ENCODE measurements around the gene NGB. TPM values are rescaled to one million over a fixed set of nuclear protein-coding genes. Genes with fewer than 3 reads are reported as not detected.

Gene NGB
- total RNA-seq, 4 donors from 2014 or later, result 2.7 to 4.6 (median 3.6) TPM

DNA sequence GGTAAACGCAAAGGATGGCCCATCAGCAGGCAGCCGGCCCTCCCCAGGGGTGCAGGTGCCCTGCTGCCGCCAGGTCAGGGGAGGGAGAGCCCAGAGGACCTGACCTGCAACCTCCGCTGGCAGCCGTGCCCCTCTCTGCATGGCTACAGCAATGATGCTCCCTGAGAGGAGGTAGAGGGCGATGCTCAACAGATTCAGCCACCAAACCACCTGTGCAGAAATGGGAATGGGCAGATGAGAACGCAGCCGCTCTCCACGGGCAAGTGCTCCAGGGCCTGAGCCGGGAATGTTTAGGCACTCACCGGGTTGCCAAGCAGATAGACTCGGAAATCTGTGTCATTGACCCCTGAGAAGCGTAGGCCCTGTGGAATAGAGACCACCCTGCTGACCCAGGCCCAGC is 8.7 kb upstream of the NGB start:
- Histone ChIP-seq H3K27ac (replicated peaks in 1 of 4) (no peak overlapping the region), H3K36me3 (peaks cover 63 to 87% (median 86%) of the 10 kb centered on the region in 4 donors), H3K27me3 (no peaks in the 10 kb centered on the region), H3K4me1 (no peaks in the 10 kb centered on the region), H3K4me3 (no peak overlapping the region), H3K9me3 (no peaks in the 10 kb centered on the region)
- 89% methylated on average over 7 of the region's 13 CpGs for WGBS
- intact Hi-C loops (cut with DNase I), result no loop called here
- DNase-seq (ENCODE audit: extremely low spot score), result no peak
- TF ChIP-seq POLR2A (IDR thresholded peaks at IDR 0.05; ENCODE audit: low read depth) (no peak), POLR2AphosphoS5 (IDR thresholded peaks at IDR 0.05) (no peak), EP300 (IDR thresholded peaks at IDR 0.05) (no peak)
- TF ChIP-seq, protein P1, sequence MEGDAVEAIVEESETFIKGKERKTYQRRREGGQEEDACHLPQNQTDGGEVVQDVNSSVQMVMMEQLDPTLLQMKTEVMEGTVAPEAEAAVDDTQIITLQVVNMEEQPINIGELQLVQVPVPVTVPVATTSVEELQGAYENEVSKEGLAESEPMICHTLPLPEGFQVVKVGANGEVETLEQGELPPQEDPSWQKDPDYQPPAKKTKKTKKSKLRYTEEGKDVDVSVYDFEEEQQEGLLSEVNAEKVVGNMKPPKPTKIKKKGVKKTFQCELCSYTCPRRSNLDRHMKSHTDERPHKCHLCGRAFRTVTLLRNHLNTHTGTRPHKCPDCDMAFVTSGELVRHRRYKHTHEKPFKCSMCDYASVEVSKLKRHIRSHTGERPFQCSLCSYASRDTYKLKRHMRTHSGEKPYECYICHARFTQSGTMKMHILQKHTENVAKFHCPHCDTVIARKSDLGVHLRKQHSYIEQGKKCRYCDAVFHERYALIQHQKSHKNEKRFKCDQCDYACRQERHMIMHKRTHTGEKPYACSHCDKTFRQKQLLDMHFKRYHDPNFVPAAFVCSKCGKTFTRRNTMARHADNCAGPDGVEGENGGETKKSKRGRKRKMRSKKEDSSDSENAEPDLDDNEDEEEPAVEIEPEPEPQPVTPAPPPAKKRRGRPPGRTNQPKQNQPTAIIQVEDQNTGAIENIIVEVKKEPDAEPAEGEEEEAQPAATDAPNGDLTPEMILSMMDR (IDR thresholded peaks at IDR 0.05), result no peak

DNA sequence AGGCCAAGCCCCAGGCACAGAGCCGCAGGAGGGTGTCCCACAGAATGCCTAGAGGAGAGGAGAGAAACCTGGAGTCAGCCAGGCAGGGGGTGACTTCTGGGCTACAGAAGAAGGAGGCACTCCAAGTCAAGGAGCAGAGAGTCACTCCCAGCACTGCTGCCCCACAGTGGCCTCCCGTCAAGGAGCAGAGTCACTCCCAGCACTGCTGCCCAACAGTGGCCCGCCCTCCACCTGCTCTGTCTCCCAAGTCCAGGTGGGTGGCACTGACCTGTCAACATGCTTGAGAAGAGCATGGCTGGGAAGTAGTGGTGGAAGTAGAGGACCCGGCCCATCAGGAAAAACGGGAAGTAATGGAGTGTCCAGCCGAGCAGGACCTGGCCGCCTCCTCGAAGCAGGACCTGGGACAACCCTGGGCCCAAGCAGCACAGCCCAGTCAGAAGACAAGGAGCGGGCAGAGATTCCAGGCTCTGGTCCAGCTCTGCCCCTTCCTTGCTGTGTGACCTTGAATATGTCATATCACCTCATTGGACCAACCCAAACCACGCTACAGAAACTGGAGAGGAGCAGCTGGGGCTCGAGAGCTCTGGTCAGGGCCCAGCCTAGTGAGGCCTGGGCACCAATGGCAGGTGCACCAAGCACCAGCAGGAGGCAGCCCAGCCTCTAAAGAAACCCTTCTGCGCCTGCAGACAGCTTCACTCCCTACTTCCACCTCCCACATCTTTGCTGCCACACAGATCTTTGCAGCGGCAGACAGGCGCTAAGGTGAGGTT is 7.6 kb upstream of the NGB start:
- H3K36me3 ChIP-seq, result peaks cover 52 to 76% (median 75%) of the 10 kb centered on the region in 4 donors
- WGBS, result 92% methylated on average over 7 of the region's 14 CpGs
- DNase-seq (ENCODE audit: extremely low spot score), result no peak

DNA sequence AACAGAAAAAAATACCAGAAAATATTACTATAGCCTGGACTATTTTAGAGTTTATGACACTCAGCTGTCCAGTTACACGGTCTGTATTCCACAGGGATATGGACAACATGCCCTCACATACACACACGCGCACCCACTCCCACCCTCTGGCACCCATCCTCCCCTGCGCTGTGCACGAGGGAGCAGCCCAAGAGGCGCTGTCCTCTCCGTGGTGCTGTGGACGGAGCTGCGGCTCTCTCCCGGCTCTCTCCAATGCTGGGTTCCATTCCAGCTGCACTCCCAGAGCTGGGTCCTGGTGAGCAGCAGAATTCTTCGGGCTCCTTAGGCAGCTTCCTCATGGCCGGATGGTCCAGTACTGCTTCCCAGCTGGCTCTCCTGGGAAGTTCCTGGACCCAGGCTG is 6.0 kb upstream of the NGB start:
- peaks cover 47 to 61% (median 58%) of the 10 kb centered on the region in 4 donors for H3K36me3 ChIP-seq
- H3K9me3 ChIP-seq, result peaks cover 0 to 6% (median 0%) of the 10 kb centered on the region in 4 donors

More for the DNA sequence above, 7.6 kb upstream of the NGB start:
- intact Hi-C loops (cut with DNase I), result no loop called here
- Histone ChIP-seq H3K27me3 (peaks cover 0 to 3% (median 0%) of the 10 kb centered on the region in 4 donors), H3K4me3 (no peak overlapping the region), H3K9me3 (peaks cover 0 to 4% (median 0%) of the 10 kb centered on the region in 4 donors), H3K27ac (replicated peaks in 1 of 4) (no peak overlapping the region), H3K4me1 (no peaks in the 10 kb centered on the region)
- no peak for TF ChIP-seq POLR2A (IDR thresholded peaks at IDR 0.05; ENCODE audit: low read depth)
- TF ChIP-seq, protein P1 (IDR thresholded peaks at IDR 0.05), result no peak
- no peak for TF ChIP-seq POLR2AphosphoS5 (IDR thresholded peaks at IDR 0.05)
- TF ChIP-seq EP300 (IDR thresholded peaks at IDR 0.05), result no peak

DNA sequence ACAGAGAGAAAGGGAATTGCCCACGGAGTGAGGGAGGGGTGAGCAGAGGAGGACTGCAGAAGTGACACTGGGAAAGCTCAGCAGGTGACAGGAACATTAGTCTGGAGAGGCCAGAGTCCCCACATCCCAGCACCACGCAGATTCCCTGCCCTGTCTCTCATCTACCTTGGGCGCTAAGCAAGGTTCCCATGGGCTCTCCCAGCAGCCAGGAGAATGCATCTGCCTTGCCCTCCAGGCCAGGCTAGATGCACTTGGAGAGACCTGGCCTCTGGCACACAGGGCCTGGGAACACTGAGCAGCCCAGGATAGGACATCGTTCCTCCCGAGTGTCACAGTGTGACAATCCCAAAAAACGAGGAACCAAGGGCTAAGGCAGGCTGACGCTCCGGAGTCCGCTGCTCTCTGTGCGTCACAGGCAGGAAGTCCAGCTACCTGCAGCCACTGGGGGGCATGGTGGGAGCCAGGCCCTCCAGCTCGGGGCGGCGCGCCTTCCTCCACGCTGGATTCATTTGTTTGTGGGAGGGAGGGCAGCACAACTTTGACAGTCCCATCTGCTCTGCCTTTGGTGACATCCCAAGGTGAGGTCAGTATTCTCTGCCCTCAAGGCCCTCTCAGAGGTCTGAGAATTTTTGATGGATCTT is 5.4 kb upstream of the NGB start:
- no peak for TF ChIP-seq POLR2AphosphoS5 (IDR thresholded peaks at IDR 0.05)
- TF ChIP-seq EP300 (IDR thresholded peaks at IDR 0.05), result no peak
- no peak for TF ChIP-seq POLR2A (IDR thresholded peaks at IDR 0.05; ENCODE audit: low read depth)
- TF ChIP-seq, protein P1 (IDR thresholded peaks at IDR 0.05), result no peak
- peaks cover 0 to 23% (median 0%) of the 10 kb centered on the region in 4 donors for H3K27me3 ChIP-seq
- no peaks in the 10 kb centered on the region for H3K4me1 ChIP-seq
- no peak overlapping the region for H3K27ac ChIP-seq (replicated peaks in 1 of 4)
- no peak overlapping the region for H3K4me3 ChIP-seq
- intact Hi-C loops (cut with DNase I), result no loop called here
- H3K36me3 ChIP-seq, result peaks cover 47 to 55% (median 53%) of the 10 kb centered on the region in 4 donors
- DNase-seq (ENCODE audit: extremely low spot score), result no peak
- H3K9me3 ChIP-seq, result peaks cover 0 to 6% (median 0%) of the 10 kb centered on the region in 4 donors
- WGBS, result 85% methylated on average over 8 of the region's 15 CpGs

More for the DNA sequence above, 6.0 kb upstream of the NGB start:
- Histone ChIP-seq H3K4me3 (no peak overlapping the region), H3K27me3 (peaks cover 0 to 18% (median 0%) of the 10 kb centered on the region in 4 donors), H3K27ac (replicated peaks in 1 of 4) (no peak overlapping the region), H3K4me1 (no peaks in the 10 kb centered on the region)
- whole genome bisulfite sequencing, result 90% methylated on average over 11 of the region's 12 CpGs
- DNase-seq (ENCODE audit: extremely low spot score), result no peak
- TF ChIP-seq POLR2A (IDR thresholded peaks at IDR 0.05; ENCODE audit: low read depth) (no peak), EP300 (IDR thresholded peaks at IDR 0.05) (no peak), POLR2AphosphoS5 (IDR thresholded peaks at IDR 0.05) (no peak)
- TF ChIP-seq, protein P1 (IDR thresholded peaks at IDR 0.05), result no peak
- intact Hi-C loops (cut with DNase I), result no loop called here

Data from esophagus muscularis mucosa (tissue), 4 donors.